NCI-H774 (cell line): ENCODE data around the gene SEMA3D.
A peak's percentile ranks its signal among the peaks of the same experiment; 100 is the strongest.

Experiments used
- DNase-seq: peaks from one replicate; lab custom pipeline; 2025; lab: John Stamatoyannopoulos, UW

The SEMA3D gene

GRCh38 chr7:85184599-85185423 is 2.0 kb downstream of the SEMA3D start:
- peak; percentile 26 for DNase-seq

GRCh38 chr7:85183296-85183695 is 3.6 kb downstream of the SEMA3D start:
- DNase-seq: no peak

GRCh38 chr7:85178531-85179298 is 8.1 kb downstream of the SEMA3D start:
- no peak for DNase-seq

- no peak for DNase-seq
These were observed 9.5 kb downstream of the SEMA3D start for GRCh38 chr7:85177316-85177715.

GRCh38 chr7:85176197-85176596 is 10.7 kb downstream of the SEMA3D start:
- DNase-seq: no peak

GRCh38 chr7:85175217-85175616 is 11.6 kb downstream of the SEMA3D start:
- no peak for DNase-seq

GRCh38 chr7:85172530-85172941 is 14.3 kb downstream of the SEMA3D start:
- DNase-seq: no peak

GRCh38 chr7:85167636-85168035 is 19.2 kb downstream of the SEMA3D start:
- DNase-seq: no peak

- no peak for DNase-seq
These were observed 21.6 kb downstream of the SEMA3D start for GRCh38 chr7:85165263-85165662.

- no peak for DNase-seq
These were observed 22.5 kb downstream of the SEMA3D start for GRCh38 chr7:85164376-85164775.

GRCh38 chr7:85162721-85163120 is 24.1 kb downstream of the SEMA3D start:
- DNase-seq: no peak

GRCh38 chr7:85160223-85160622 is 26.6 kb downstream of the SEMA3D start:
- DNase-seq: no peak

GRCh38 chr7:85159003-85159402 is 27.9 kb downstream of the SEMA3D start:
- DNase-seq: no peak

GRCh38 chr7:85156661-85157208 is 30.1 kb downstream of the SEMA3D start:
- peak; percentile 76 for DNase-seq

GRCh38 chr7:85154282-85154937 is 32.4 kb downstream of the SEMA3D start:
- no peak for DNase-seq

GRCh38 chr7:85153715-85154114 is 33.1 kb downstream of the SEMA3D start:
- no peak for DNase-seq

- no peak for DNase-seq
These were observed 36.2 kb downstream of the SEMA3D start for GRCh38 chr7:85150624-85151023.

- DNase-seq: no peak
These were observed 42.1 kb downstream of the SEMA3D start for GRCh38 chr7:85144771-85145170.

GRCh38 chr7:85135977-85136376 is 50.9 kb downstream of the SEMA3D start:
- no peak for DNase-seq

- no peak for DNase-seq
These were observed 53.3 kb downstream of the SEMA3D start for GRCh38 chr7:85133560-85133959.

GRCh38 chr7:85133006-85133405 is 53.9 kb downstream of the SEMA3D start:
- DNase-seq: no peak

GRCh38 chr7:85130702-85131101 is 56.2 kb downstream of the SEMA3D start:
- DNase-seq: no peak
